MM.1S (cell line): ENCODE results near the gene RELN.

ENCODE experiments used
- DNase-seq: peaks from one replicate; pipeline ENCODE4 v3.0.0-alpha.2; 2015
- H2AFZ ChIP-seq: fragments of 300-600 bp; sonication (generic); 2 replicates; pipeline ENCODE4 v1.6.0; 2016; ENCODE audit warnings: antibody characterized with exemption, low read length
- H3F3A ChIP-seq: fragments of 300-600 bp; sonication (generic); 2 replicates; pipeline ENCODE4 v1.6.1; 2016; ENCODE audit warnings: mild to moderate bottlenecking, antibody characterized with exemption, low read length, moderate library complexity, mixed read lengths; ENCODE audit not compliant: insufficient read depth
- H3K27ac ChIP-seq: fragments of 300-600 bp; sonication (generic); 2 replicates; pipeline ENCODE4 v1.5.1; 2016; ENCODE audit warnings: mild to moderate bottlenecking, low read length
- H3K27me3 ChIP-seq: fragments of 300-600 bp; sonication (generic); replicated peaks from 2 replicates; pipeline ENCODE4 v1.6.0; 2016; ENCODE audit warnings: low read length; ENCODE audit not compliant: insufficient read depth
- H3K36me3 ChIP-seq: fragments of 300-600 bp; sonication (generic); replicated peaks from 2 replicates; pipeline ENCODE4 v1.6.1; 2016; ENCODE audit warnings: mild to moderate bottlenecking, low read length, mixed read lengths; ENCODE audit not compliant: insufficient read depth
- H3K4me1 ChIP-seq: fragments of 300-600 bp; sonication (generic); 2 replicates; pipeline ENCODE4 v1.6.1; 2016; ENCODE audit warnings: low read length, mixed read lengths
- H3K4me2 ChIP-seq: fragments of 300-600 bp; sonication (generic); 2 replicates; pipeline ENCODE4 v1.6.0; 2016; ENCODE audit warnings: low read depth, low read length
- H3K4me3 ChIP-seq: fragments of 300-600 bp; sonication (generic); 2 replicates; pipeline ENCODE4 v1.5.1; 2016; ENCODE audit warnings: low read length, mixed read lengths
- H3K79me2 ChIP-seq: fragments of 300-600 bp; sonication (generic); 2 replicates; pipeline ENCODE4 v1.6.1; 2016; ENCODE audit warnings: mixed run types, low read length, mixed read lengths
- H3K9ac ChIP-seq: fragments of 300-600 bp; sonication (generic); 2 replicates; pipeline ENCODE4 v1.6.1; 2016; ENCODE audit warnings: low read length, mixed read lengths
- H3K9me2 ChIP-seq: fragments of 300-600 bp; sonication (generic); replicated peaks from 2 replicates; pipeline ENCODE4 v1.6.1; 2016; ENCODE audit warnings: mild to moderate bottlenecking, low read length, mixed read lengths; ENCODE audit not compliant: insufficient read depth
- H3K9me3 ChIP-seq: fragments of 300-600 bp; sonication (generic); replicated peaks from 2 replicates; pipeline ENCODE4 v1.6.1; 2016; ENCODE audit warnings: mild to moderate bottlenecking, low read length, mixed read lengths; ENCODE audit not compliant: insufficient read depth
- H4K20me1 ChIP-seq: fragments of 300-600 bp; sonication (generic); 2 replicates; pipeline ENCODE4 v1.6.1; 2016; ENCODE audit warnings: mild to moderate bottlenecking, low read length, moderate library complexity, mixed read lengths; ENCODE audit not compliant: insufficient read depth
- CTCF ChIP-seq: fragments of 300-600 bp; sonication (generic); IDR thresholded peaks from 2 replicates; pipeline ENCODE4 v1.5.1; 2016; ENCODE audit warnings: antibody characterized with exemption, low read length, mixed read lengths
- EZH2 ChIP-seq: fragments of 300-600 bp; sonication (generic); optimal IDR thresholded peaks from 2 replicates; pipeline ENCODE3; 2017; ENCODE audit warnings: low read depth, mild to moderate bottlenecking, antibody characterized with exemption, low read length, mixed read lengths
- EZH2phosphoT487 ChIP-seq: fragments of 300-600 bp; sonication (generic); IDR thresholded peaks from 2 replicates; pipeline ENCODE4 v1.6.1; 2018; ENCODE audit warnings: antibody characterized with exemption, low read length

The RELN gene

GRCh38 chr7:103991406-103991805, 1.9 kb upstream of the RELN start:
- Histone ChIP-seq H3K4me2 (no peak overlapping the region), H3F3A (no peaks in the 10 kb centered on the region), H3K4me1 (no peaks in the 10 kb centered on the region), H3K9me2 (no peaks in the 10 kb centered on the region), H3K9me3 (no peaks in the 10 kb centered on the region), H3K9ac (no peak overlapping the region), H3K27ac (no peak overlapping the region), H2AFZ (no peak overlapping the region), H3K36me3 (no peaks in the 10 kb centered on the region), H3K27me3 (no peaks in the 10 kb centered on the region; the same call in 1 of the 2 replicates), H4K20me1 (no peaks in the 10 kb centered on the region), H3K79me2 (no peaks in the 10 kb centered on the region), H3K4me3 (no peak overlapping the region)
- no peak for TF ChIP-seq EZH2
- TF ChIP-seq EZH2phosphoT487 = no peak
- no peak for TF ChIP-seq CTCF
- DNase-seq = no peak

- H3K4me2 ChIP-seq = no peak overlapping the region
- H4K20me1 ChIP-seq = no peaks in the 10 kb centered on the region
- no peak overlapping the region for H3K9ac ChIP-seq
- H2AFZ ChIP-seq = no peak overlapping the region
- H3K79me2 ChIP-seq = no peaks in the 10 kb centered on the region
- DNase-seq = no peak
- no peaks in the 10 kb centered on the region for H3K36me3 ChIP-seq
- H3K27me3 ChIP-seq = no peaks in the 10 kb centered on the region; the same call in 1 of the 2 replicates
- H3K4me3 ChIP-seq = no peak overlapping the region
- no peak overlapping the region for H3K27ac ChIP-seq
- H3F3A ChIP-seq = no peaks in the 10 kb centered on the region
- no peaks in the 10 kb centered on the region for H3K9me2 ChIP-seq
- no peaks in the 10 kb centered on the region for H3K4me1 ChIP-seq
- TF ChIP-seq EZH2 (no peak), CTCF (no peak), EZH2phosphoT487 (no peak)
- H3K9me3 ChIP-seq = no peaks in the 10 kb centered on the region
Observed at GRCh38 chr7:103990991-103991390, 1.5 kb upstream of the RELN start.

GRCh38 chr7:103989785-103990767, 618 bp upstream of the RELN start:
- Histone ChIP-seq H3F3A (no peaks in the 10 kb centered on the region), H3K4me3 (peak overlapping the region; percentile 59), H3K4me1 (no peaks in the 10 kb centered on the region), H3K9me3 (no peaks in the 10 kb centered on the region), H4K20me1 (no peaks in the 10 kb centered on the region), H3K27ac (no peak overlapping the region), H3K4me2 (peak overlapping the region; percentile 68), H3K79me2 (no peaks in the 10 kb centered on the region), H2AFZ (peak overlapping the region; percentile 61), H3K9ac (no peak overlapping the region), H3K36me3 (no peaks in the 10 kb centered on the region), H3K9me2 (no peaks in the 10 kb centered on the region), H3K27me3 (no peaks in the 10 kb centered on the region; the same call in 1 of the 2 replicates)
- DNase-seq = peak; percentile 34
- no peak for TF ChIP-seq EZH2
- peak; percentile 16; the same call in 1 of the 2 replicates for TF ChIP-seq CTCF
- no peak for TF ChIP-seq EZH2phosphoT487
